Measurements from ENCODE around the gene FARP1.

FARP1 gene

DNA sequence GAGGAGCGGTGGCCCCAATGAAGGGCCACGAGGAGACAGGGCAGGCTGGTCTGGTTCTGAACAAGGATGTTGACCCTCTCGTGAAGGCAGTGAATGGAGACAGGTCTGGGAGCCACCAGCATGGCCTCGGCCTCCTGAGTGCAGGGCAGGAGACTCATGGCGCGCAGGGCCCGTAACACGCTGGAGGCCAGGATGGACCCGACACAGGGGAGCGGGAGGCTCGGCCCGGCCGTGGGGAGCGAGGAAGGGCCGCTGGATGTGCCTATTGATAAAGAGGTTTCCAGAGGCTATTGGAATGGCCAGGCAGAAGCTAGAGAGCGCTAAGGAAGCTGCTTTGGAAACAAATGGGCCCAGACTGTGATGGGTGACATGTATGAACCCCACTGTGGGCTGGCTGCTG, 301.5 kb downstream of the FARP1 start:
- H3K27me3 ChIP-seq (ENCODE audit: control insufficient read depth, insufficient read depth, low read length), result no peaks in the 10 kb centered on the region
- no peak overlapping the region for H3K9ac ChIP-seq (ENCODE audit: low read length)
- H3K9me3 ChIP-seq (ENCODE audit: control insufficient read depth, low read length), result no peaks in the 10 kb centered on the region
- H3K4me3 ChIP-seq (ENCODE audit: low read length), result no peak overlapping the region
- no peaks in the 10 kb centered on the region for H3K36me3 ChIP-seq (ENCODE audit: control insufficient read depth, insufficient read depth, low read length)
- peaks cover 12% of the 10 kb centered on the region for H3K4me1 ChIP-seq (ENCODE audit: control insufficient read depth, insufficient read depth, low read length)

DNA sequence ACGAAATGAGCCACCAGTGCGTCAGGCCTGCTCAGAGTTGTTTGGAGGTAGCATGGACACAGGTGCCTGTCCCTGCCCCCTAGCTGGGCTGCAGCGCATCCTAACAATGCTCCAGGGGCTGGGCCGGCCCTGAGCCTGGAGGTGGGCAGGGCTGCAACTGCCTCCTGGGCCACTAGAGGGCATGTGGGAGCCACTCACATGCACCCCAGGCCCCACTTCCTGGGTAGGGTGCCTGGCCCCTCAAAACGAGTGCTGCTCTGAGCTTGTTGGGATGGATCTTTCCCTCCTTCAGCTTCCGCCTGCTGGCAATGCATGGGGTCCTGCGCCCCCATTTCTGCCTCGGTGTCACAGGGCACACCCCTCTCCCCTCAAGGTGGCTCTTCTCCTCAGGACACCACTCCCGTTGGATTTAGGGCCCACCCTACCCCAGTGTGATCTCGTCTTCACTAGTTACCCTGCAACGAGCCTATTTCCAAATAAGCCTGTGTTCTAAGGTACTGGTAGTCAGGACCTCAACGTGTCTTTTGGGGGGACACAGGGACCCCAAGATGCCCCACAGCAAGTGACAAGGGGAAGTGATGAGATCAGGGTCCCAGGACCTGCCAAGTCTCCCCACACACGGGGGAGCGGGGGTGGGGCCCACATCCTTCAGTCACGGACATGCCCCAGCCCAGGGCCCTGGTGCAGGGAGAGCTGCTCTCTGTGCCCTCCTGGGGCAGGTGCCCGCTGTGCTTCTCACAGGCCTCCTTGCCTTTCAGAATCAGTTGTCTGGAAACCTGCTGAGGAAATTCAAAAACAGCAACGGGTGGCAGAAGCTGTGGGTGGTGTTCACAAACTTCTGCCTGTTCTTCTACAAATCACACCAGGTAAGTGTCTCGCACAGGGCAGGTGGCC, 302.7 kb downstream of the FARP1 start:
- H3K27me3 ChIP-seq (ENCODE audit: control insufficient read depth, insufficient read depth, low read length), result no peaks in the 10 kb centered on the region

DNA sequence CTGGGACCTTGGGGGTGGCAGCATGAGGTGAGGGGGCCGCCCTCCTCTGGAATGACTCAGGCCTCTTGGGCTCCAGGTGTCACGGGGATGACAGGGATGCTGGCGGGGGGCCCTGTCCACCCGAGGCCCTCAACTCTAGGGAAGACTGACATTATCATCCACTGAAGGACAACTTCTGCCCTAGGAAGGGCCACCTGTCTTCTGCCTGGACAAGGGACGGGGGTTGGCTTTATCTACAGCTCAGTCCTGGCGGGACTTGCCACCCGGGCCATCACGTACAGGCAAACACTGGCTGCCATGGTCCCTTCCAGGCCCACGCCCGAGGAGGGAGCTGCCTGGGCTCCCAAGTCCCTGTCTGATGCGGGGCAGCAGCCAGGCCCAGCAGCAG, 303.3 kb downstream of the FARP1 start:
- Histone ChIP-seq H3K4me3 (ENCODE audit: low read length) (no peak overlapping the region), H3K36me3 (ENCODE audit: control insufficient read depth, insufficient read depth, low read length) (no peaks in the 10 kb centered on the region), H3K27me3 (ENCODE audit: control insufficient read depth, insufficient read depth, low read length) (no peaks in the 10 kb centered on the region), H3K9ac (ENCODE audit: low read length) (no peak overlapping the region), H3K9me3 (ENCODE audit: control insufficient read depth, low read length) (no peaks in the 10 kb centered on the region), H3K4me1 (ENCODE audit: control insufficient read depth, insufficient read depth, low read length) (peaks cover 12% of the 10 kb centered on the region)

More for the DNA sequence above, 302.7 kb downstream of the FARP1 start:
- H3K4me3 ChIP-seq (ENCODE audit: low read length), result no peak overlapping the region
- no peak overlapping the region for H3K9ac ChIP-seq (ENCODE audit: low read length)
- no peaks in the 10 kb centered on the region for H3K9me3 ChIP-seq (ENCODE audit: control insufficient read depth, low read length)
- H3K36me3 ChIP-seq (ENCODE audit: control insufficient read depth, insufficient read depth, low read length), result no peaks in the 10 kb centered on the region
- H3K4me1 ChIP-seq (ENCODE audit: control insufficient read depth, insufficient read depth, low read length), result peaks cover 12% of the 10 kb centered on the region

DNA sequence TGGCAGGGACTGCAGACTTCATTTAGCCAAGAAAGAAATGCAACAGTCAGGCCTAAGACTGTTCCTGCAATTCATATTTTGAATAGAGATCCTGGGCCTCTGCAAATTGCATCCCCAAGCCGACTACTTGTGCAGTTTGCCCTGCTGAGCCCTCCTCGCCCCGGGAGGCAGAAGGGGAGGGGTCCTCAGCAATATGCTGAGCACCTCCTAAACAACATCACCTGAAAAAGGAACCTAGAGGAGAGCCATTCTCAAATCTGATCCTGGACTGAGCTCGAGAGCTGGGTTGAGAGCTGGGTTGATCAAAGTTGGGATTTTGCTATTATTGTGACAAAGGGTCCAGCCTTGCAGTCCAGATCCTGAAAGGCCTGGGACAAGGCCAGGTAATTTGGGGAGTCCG, 304.2 kb downstream of the FARP1 start:
- no peak overlapping the region for H3K4me3 ChIP-seq (ENCODE audit: low read length)
- no peaks in the 10 kb centered on the region for H3K27me3 ChIP-seq (ENCODE audit: control insufficient read depth, insufficient read depth, low read length)
- peaks cover 12% of the 10 kb centered on the region for H3K4me1 ChIP-seq (ENCODE audit: control insufficient read depth, insufficient read depth, low read length)
- peaks cover 5% of the 10 kb centered on the region for H3K36me3 ChIP-seq (ENCODE audit: control insufficient read depth, insufficient read depth, low read length)
- no peaks in the 10 kb centered on the region for H3K9me3 ChIP-seq (ENCODE audit: control insufficient read depth, low read length)
- H3K9ac ChIP-seq (ENCODE audit: low read length), result no peak overlapping the region

DNA sequence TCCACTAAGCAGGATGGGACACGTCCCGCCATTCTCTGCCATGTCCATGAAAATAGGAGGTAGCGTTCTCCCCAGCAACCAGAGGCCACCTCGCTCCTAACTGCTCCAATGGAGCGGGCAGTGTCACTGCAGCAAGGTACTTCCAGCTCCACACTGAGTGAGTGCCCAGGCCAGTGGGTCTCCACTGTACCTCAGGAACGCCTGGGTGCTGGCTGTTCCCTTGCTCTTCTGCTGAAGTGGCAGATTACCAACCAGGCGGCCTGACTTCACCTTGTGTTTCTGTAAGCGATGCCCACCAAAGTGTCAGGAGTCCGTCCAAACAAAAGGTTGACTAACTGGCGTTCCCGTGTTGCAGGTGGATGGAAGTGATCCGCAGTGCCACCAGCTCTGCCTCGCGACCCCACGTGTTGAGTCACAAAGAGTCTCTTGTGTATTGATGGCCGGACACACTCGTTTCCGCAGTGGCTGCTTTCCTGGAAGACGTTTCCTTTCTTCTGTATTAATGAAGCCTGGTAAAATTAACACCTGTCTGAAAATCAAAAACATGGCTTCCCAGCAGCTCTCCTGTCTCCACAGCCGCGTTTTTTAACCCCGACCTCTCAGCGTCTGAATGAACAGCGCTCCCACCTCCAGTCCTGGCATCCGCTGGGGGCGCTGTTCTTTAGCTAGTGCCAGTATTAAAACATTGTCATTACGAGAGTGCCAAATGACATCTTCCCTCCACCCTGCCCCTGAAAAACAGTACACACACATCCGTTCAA, 305.2 kb downstream of the FARP1 start:
- H3K9me3 ChIP-seq (ENCODE audit: control insufficient read depth, low read length), result no peaks in the 10 kb centered on the region
- no peaks in the 10 kb centered on the region for H3K27me3 ChIP-seq (ENCODE audit: control insufficient read depth, insufficient read depth, low read length)
- H3K4me1 ChIP-seq (ENCODE audit: control insufficient read depth, insufficient read depth, low read length), result peaks cover 12% of the 10 kb centered on the region
- no peak overlapping the region for H3K9ac ChIP-seq (ENCODE audit: low read length)
- H3K4me3 ChIP-seq (ENCODE audit: low read length), result no peak overlapping the region
- peaks cover 5% of the 10 kb centered on the region for H3K36me3 ChIP-seq (ENCODE audit: control insufficient read depth, insufficient read depth, low read length)

DNA sequence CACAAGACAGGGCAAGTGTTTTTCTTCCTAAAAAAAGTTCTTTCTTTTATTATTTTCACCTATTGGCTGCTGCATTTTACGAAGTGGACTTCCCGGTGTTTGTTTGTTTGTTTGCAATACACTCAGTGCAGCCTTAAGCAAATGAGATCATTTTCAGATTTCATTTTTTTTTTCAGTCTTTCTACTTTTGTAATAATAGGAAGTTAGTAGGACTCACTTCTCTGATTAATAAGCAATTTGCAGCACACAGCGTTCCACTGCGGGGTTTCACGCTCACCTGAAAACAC, 305.7 kb downstream of the FARP1 start:
- Histone ChIP-seq H3K4me3 (ENCODE audit: low read length) (no peak overlapping the region), H3K4me1 (ENCODE audit: control insufficient read depth, insufficient read depth, low read length) (peaks cover 12% of the 10 kb centered on the region), H3K36me3 (ENCODE audit: control insufficient read depth, insufficient read depth, low read length) (peaks cover 8% of the 10 kb centered on the region), H3K9me3 (ENCODE audit: control insufficient read depth, low read length) (no peaks in the 10 kb centered on the region), H3K9ac (ENCODE audit: low read length) (no peak overlapping the region), H3K27me3 (ENCODE audit: control insufficient read depth, insufficient read depth, low read length) (no peaks in the 10 kb centered on the region)

DNA sequence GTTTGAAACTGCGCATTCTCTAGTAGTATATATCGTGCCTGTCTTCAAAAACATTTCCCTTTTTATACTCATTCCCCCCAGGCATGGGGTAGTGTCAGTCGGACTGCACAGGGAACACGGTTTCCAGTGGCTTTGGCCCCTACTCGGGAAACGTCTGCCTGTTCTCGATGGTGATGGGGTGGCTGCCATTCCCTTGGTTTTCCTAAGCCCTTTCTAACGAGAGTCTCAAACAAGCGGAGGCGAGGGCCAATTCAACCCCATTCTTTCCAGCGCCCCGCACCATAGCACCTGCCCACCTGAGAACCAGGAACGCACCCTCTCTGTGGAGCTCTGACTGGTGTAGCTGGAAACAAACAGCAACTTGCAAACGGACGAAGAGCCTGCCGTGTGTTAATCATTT, 306.4 kb downstream of the FARP1 start:
- Histone ChIP-seq H3K27me3 (ENCODE audit: control insufficient read depth, insufficient read depth, low read length) (no peaks in the 10 kb centered on the region), H3K36me3 (ENCODE audit: control insufficient read depth, insufficient read depth, low read length) (peaks cover 8% of the 10 kb centered on the region), H3K9ac (ENCODE audit: low read length) (no peak overlapping the region), H3K4me3 (ENCODE audit: low read length) (no peak overlapping the region), H3K9me3 (ENCODE audit: control insufficient read depth, low read length) (no peaks in the 10 kb centered on the region), H3K4me1 (ENCODE audit: control insufficient read depth, insufficient read depth, low read length) (peaks cover 14% of the 10 kb centered on the region)

DNA sequence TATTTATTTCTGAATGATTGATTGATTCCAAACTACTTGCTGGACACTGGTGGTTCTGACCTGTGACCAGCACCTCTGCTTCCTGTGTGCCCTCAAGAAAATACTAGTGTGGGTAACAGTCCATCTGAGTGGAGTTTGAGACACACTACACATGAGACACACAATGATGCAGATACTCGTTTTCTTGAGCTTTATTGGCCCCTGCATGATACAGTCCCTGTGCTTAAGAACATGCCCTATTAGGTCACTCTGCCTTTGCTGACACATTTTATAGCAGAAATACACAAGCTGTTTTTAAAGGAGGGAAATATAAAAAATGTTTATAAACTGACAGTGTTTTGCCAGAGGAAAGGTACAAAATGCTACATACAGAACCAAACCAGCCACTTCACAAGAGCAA, 307.1 kb downstream of the FARP1 start:
- H3K9me3 ChIP-seq (ENCODE audit: control insufficient read depth, low read length), result no peaks in the 10 kb centered on the region
- peaks cover 21% of the 10 kb centered on the region for H3K4me1 ChIP-seq (ENCODE audit: control insufficient read depth, insufficient read depth, low read length)
- no peak overlapping the region for H3K4me3 ChIP-seq (ENCODE audit: low read length)
- no peaks in the 10 kb centered on the region for H3K27me3 ChIP-seq (ENCODE audit: control insufficient read depth, insufficient read depth, low read length)
- no peak overlapping the region for H3K9ac ChIP-seq (ENCODE audit: low read length)
- peaks cover 8% of the 10 kb centered on the region for H3K36me3 ChIP-seq (ENCODE audit: control insufficient read depth, insufficient read depth, low read length)

DNA sequence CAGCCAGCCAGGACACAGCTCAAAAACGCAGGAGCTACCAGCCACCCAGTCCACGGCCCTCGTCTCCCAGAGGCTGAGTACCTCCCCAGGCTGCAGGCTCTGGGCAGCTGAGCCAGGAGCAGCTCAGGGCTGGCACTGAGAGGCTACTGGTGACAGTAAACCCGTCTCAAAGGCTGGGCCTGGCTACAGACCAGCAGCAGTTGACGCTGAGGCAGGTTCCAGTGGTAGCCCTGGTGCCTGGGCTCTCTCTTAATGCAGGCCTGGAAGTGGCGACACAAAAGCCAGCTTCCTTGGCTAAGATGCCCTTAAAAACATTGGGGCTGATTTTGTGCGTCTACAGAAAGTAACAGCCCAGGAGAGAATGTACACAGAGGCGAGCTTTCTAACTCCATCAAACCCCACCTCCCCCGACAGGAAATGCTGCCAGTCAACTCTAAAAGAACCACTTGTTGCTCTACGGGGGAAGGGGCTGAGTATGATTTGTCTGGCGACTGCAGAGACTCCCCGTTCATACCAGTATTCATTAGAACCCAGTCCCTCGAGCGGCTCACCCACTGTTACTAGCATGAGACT, 307.7 kb downstream of the FARP1 start:
- Histone ChIP-seq H3K36me3 (ENCODE audit: control insufficient read depth, insufficient read depth, low read length) (peaks cover 8% of the 10 kb centered on the region), H3K27me3 (ENCODE audit: control insufficient read depth, insufficient read depth, low read length) (no peaks in the 10 kb centered on the region), H3K4me1 (ENCODE audit: control insufficient read depth, insufficient read depth, low read length) (peaks cover 15% of the 10 kb centered on the region), H3K9ac (ENCODE audit: low read length) (no peak overlapping the region), H3K4me3 (ENCODE audit: low read length) (no peak overlapping the region), H3K9me3 (ENCODE audit: control insufficient read depth, low read length) (no peaks in the 10 kb centered on the region)

DNA sequence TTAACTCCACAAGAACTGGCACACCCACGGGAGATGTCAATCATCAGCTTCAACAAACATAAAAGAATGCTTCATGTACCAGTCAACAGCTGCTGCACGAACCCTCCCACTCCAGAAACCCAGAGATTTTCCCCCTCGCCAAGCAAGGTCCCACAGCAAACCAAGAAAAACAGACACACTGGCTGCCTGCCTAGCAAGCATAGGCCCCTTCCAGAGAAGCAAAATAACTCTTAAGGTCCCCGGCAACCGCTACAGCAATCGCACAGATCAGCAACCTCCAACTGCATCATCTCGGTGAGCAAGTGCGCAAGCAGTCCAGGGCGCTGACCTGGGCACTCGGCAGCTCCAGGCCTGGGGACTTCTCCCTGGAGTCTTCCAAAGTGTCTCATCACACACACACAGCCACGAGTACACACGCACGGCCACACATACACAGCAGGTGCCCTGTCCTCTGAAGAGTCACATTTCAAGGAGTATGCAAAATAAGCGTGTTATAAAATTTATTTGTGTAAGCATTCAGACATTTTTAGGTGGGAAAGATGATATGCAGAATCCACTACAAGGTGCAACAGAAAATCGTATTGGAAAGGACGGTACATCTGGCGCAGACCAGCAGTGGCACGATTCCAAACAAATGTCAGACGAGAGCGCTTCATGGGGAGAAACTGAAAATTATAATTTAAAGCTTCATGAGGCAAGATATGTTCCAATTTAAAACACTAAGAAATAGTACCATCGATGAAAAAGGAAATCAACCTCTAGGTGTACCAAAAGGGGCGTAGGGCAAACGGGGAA, 309.0 kb downstream of the FARP1 start:
- H3K27me3 ChIP-seq (ENCODE audit: control insufficient read depth, insufficient read depth, low read length), result no peaks in the 10 kb centered on the region
- H3K9ac ChIP-seq (ENCODE audit: low read length), result no peak overlapping the region
- no peaks in the 10 kb centered on the region for H3K9me3 ChIP-seq (ENCODE audit: control insufficient read depth, low read length)
- no peak overlapping the region for H3K4me3 ChIP-seq (ENCODE audit: low read length)
- peaks cover 10% of the 10 kb centered on the region for H3K4me1 ChIP-seq (ENCODE audit: control insufficient read depth, insufficient read depth, low read length)
- peaks cover 8% of the 10 kb centered on the region for H3K36me3 ChIP-seq (ENCODE audit: control insufficient read depth, insufficient read depth, low read length)

DNA sequence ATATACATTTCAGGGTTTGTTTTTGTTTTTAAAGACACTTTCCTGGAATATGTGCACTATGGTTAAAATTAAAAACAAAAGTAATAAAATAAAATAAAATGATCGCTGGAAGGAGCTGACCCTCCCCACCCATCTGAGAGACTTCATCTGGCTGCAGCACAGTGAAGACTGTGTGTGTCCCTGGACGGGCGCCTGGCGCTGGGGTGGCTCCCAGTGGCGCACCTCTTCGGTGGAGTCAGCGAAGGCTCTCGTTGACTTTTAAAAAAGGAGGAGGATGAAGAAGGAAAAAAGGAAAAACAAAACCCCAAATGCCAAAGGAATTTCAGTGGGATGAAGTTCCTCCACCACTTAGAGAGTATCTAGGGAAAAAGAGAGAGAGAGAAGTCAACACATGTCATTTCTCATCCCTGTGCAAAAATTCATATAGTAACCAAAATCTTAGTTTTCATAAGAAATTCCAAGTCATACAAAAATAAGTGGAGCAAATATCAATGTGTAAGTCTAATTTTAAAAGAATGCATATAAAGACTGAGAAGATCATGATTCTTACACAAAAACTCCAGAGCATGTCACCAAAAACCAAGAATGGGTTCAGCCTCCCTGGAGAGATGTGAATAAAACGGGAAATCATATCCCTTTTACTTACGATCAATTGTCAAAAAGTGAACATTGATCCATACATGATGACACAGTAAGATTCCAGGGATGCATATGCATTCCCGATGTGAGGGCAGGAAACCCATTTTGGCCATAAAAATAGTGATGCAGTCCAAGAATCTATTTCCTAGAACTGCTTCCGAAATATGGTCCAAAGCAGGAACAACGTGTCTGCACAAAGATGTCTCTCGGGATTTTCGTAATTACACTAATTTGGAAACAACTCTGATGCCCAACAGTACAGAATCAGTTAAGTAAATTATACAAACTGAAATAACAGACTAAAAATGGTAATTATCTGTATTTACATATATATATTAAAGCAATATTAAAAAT, 310.3 kb downstream of the FARP1 start:
- peaks cover 16% of the 10 kb centered on the region for H3K36me3 ChIP-seq (ENCODE audit: control insufficient read depth, insufficient read depth, low read length)
- H3K9ac ChIP-seq (ENCODE audit: low read length), result no peak overlapping the region
- no peak overlapping the region for H3K4me3 ChIP-seq (ENCODE audit: low read length)
- H3K27me3 ChIP-seq (ENCODE audit: control insufficient read depth, insufficient read depth, low read length), result no peaks in the 10 kb centered on the region
- peaks cover 10% of the 10 kb centered on the region for H3K4me1 ChIP-seq (ENCODE audit: control insufficient read depth, insufficient read depth, low read length)
- H3K9me3 ChIP-seq (ENCODE audit: control insufficient read depth, low read length), result no peaks in the 10 kb centered on the region

All from mucosa of stomach (tissue), 1 donor.